CD4-positive, alpha-beta T cell treated with Interleukin-1 beta for 1 hour (primary cell): ENCODE results near the gene TAMM41.
A peak's percentile ranks its signal among the peaks of the same experiment; 100 is the strongest.
"Not testable (repeated sequence)": the region's sequence is repeated elsewhere in the genome, so short reads cannot be mapped to it uniquely, and the experiment has no call there.

Experiments used
- DNase-seq, 2 donors: peaks; one replicate each; pipeline ENCODE4 v3.0.0-alpha.2; 2020 to 2022

Gene TAMM41

DNA sequence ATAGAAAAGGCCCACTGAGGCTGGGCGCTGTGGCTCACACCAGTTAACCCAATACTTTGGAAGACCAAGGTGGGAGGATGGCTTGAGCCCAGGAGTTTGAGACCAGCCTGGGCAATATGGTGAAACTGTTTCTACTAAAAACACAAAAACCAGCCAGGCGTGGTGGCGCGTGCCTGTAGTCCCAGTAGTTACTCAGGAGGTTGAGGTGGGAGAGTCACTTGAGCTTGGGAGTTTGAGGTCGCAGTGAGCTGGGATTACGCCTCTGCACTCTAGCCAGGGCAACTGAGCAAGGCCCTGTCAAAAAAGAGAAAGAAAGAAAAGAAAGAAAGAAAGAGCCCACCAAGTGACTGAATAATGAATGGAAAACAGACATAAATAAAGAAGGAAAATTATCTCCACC lies 32.0 kb downstream of the TAMM41 start:
- DNase-seq, result no peak

DNA sequence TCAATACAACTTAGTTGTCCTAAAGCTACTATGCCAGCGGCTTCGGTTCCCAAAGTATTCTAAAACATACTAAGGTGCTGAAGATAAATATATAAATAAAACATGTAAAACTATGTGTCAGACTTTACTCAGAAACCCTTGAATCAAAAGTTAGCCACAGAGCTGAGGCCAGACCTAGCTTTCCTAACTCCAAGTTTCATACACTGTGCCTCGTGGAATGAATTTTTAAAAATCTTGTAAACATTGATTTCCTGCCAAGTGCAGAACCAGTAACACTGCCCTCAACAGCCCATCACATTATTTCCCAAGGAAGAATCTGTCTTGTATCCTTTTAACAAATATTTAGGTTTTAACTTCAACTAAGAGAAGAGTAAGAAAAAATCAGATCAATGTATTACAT lies 36.4 kb downstream of the TAMM41 start:
- no peak for DNase-seq

DNA sequence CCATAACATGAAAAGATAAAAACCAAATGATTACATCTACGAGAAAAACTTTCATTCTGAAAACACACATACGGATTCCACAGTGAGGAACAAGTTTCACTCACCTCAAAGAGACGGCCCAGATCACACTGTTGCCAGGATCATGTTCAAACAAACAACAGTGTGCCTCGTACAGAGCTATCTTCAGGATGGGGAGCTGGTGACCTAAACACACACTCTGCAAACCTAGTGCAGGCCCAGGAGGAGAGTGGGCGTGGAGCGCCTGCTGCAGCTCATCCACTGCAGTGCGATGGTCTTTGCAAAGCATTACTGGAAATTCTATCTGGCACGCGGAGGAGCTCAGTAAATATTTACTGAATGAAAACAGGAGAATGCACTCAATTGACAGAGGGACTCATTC lies 38.5 kb downstream of the TAMM41 start:
- no peak for DNase-seq

DNA sequence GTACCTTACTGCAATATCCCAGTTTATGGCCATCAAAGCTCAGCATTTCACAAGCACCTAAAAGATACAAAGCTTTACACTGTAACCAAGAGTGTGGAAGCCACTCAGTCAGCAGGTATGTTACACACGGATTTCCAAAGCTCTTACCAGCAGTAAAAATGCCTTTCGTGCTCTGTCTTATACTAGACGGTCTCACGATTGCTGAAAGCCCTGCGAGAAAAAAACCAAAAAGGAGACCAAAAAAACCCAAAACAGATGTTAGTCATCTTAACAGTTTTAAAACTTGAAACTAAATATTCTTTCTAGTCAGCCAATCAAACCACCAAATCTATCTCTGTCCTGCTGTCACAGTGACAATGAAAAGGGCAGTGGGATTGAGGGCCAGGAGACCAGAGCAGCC lies 39.0 kb downstream of the TAMM41 start:
- no peak for DNase-seq

DNA sequence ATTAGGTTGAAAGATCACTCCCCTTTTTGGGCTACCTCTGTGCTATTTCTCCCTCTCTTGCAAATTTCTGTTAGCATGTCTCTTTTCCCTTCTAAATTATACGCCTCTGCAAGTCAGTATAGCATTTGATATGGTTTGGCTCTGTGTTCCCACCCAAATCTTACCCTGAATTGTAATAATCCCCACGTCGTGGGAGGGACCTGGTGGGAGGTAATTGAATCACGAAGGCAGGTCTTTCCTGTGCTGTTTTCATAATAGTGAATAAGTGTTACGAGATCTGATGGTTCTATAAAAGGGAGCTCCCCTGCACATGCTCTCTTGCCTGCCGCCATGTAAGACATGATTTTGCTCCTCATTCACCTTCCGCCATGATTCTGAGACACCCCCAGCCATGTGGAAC lies 41.0 kb downstream of the TAMM41 start:
- DNase-seq, result no peak

DNA sequence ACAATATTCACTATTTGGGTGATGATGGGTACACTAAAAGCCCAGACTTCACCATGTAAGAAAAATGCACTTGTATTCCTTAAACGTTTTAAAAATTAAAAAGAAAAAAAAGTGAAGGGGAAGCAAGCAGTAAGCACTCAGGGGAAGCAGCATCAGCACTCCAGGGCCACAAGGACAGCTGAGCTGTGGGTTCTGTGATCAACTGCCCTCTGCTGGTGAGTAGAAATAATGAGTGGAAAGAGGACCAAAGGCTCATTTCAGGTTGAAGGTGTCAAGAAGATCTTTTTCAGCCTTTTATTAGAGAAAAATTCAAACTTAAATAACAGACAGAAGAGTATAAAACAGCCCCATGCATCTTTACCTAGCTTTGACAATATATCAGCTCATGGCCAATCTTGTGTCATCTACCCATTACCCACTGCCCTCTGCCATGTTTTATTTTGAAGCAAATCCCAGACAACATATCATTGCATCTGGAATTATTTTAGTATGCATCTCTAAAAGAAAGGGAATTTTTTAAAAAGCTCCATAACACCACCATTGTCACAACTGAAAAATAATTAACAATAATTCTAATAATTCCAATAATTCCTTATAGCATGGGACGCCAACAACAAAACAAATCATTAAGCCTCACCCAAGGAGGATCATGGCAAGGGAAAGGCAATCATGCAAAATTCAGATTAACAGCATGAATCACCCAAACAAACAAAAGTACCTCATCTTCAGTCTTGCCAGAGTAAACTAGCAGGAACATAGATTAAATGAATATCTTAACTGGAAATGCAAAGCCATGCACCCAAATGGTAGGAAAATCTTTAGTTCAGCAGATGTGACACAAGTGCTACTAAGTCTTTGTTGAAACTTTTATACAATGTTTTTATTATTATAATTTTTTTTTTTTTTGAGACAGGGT lies 42.5 kb downstream of the TAMM41 start:
- peak; percentile 39 to 64 for DNase-seq

DNA sequence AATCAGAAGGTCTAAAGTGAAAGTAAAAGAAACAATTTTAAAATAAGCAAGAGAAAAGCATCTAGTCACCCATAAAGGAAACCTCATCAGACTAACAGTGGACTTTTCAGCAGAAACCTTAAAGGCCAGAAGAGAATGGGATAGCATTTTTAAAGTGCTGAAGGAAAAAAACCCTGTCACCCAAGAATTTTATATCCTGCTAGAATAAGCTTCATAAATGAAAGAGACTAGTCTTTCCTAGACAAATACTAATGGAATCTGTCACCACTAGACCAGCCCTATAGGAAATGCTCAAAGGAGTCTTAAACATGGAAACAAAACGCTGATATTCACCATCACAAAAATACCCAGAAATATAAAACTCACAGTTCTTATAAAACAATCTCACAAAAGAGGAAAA lies 46.9 kb downstream of the TAMM41 start:
- no peak for DNase-seq

DNA sequence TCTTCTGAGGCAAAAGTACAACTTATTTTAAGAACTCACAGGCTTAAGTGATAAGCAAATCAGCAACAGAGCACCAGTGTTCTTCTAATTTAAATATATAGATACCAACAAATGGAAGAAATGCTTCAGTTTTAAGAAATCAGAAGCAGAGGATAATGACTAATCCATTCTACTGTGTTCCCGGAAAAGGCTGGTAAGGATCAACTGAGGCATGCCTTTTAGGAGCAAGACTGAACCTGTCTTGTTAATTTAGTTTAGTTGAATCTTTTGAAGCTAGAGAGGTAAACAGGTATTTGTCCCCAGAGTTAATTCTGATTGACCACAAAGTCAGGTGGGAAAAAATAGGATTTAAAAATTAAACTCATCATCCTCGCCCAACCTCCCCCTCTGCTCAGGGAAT lies 51.8 kb downstream of the TAMM41 start:
- DNase-seq, result no peak

DNA sequence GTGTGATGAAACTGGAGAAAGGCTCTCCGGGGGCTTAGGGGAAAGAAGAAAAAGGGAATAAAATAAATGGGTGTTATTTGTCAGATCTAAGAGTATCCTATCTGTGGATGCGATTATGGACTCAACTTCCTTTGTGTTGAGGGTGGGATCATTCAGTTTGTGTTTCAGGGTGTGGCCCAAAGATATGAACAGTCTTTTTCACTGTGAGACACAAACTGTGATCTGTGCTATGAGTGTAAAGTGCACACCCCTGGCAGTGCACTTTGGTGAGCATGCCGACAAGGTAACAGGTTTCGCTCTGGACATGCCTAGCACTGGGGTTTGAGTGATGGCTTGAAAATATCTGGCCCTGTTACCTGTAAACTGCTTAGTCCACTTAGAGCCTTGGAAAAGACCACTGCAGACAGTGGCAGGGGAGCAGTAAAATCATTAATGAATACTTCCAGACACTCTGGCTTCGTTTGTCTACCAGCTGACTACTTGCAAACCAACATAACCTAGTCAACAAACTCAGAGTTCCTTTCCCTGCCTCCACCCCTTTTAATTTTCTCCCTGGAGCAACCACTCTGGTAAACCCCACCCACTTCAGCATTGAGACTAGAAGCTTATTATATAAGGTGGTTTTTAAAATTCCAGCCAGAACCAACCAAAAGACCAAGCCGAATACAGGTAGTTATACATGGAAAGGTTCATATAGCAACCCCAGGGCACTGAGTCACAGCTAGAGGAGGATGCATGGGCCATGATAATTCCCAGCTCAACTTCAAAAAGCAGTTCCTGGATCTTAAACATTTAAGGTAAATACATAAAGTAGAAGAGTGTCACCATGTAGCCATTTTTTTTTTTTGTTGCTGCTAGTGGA lies 55.1 kb downstream of the TAMM41 start:
- no peak for DNase-seq

DNA sequence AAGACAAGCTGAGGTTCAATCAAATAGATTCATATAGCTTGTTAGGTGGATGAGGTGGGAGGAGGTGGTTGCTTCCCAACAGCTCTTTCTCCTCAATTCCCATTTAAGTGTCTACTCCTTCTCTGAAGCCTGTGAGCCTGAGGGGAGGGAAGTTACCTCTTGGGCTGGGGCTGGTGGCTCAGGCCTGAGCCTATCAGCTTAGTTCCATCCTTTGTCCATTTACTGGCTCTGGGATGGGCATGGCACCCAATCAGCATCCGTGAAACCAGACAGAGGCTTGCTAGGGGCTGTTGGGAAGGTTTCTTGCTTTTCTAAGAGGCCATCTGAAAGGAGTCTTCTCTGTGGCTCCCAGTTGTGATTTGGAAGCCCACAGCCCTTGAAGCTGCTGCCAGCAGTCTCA lies 57.3 kb downstream of the TAMM41 start:
- DNase-seq, result no peak

DNA sequence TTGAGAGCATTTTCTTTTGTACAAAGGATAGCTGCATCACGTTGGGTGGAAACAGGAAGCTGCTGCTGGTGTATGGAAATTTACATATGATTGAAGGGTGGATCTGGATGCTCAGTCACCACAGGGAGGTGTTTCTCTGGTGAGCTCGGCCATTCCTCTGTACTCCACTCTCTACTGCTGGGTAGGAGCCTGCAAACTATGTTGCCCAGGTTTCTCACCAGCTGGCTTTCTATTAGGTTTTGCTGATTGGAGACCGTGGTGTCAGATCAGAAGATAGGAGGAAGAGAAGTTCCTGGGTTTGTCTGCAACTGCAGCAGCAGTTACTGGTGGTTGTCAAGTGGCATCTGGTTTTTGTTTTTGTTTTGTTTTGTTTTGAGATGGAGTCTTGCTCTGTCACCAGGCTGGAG lies 61.7 kb downstream of the TAMM41 start:
- DNase-seq, result peak; percentile 9 to 35

DNA sequence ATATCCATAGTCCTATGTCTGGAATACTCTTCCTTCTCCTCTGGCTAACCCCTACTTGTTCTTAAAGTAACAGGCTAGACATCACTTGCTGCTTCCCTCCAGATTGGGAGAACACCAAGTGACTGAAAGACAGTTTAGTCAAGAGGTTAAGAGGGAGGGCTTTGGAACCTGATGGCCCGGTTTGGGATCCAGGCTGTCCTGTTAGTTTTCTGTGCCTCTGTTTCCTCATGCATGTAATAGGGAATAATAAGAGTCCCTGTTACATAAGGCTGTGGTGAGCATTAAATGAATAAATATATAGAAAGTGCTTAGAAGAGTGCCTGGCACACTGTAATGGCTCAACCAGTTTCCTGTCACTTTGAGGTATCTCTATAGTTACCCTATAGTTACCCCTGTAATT lies 66.3 kb downstream of the TAMM41 start:
- DNase-seq, result no peak

DNA sequence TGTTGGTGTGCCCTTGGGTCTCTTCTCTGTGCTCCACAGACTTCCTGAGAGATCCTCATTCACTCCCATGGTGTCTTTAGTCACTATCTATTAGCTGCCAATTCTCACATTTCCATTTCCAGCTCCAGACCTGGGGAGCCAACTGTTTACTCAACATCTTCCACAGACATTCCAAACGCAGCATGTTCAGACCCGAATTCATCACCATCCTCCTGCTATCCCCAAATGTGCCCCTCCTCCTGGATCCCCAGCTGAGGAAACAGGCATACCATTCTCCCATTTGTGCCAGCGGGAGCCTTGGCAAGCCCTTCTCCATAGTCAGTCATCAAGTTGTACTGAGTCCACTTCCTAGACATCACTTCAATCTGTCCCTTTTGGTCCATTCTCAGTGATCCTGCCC lies 67.1 kb downstream of the TAMM41 start:
- no peak for DNase-seq

DNA sequence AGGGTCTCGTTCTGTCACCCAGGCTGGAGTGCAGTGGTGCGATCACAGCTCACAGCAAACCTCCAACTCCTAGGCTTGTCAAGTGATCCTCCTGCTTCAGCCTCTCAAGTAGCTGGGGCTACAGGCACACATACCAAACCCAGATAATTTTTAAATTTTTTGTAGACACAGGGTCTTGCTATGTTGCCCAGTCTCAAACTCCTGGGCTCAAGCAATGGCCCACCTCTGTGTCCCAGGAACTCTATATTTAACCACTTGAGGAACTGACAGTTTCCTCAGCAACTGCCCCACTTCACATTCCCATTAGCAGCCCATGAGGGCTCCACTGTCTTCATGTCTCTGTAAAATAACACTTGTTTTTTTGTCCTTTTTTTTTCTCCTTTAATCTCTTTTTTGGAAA lies 68.4 kb downstream of the TAMM41 start:
- DNase-seq, result no peak

DNA sequence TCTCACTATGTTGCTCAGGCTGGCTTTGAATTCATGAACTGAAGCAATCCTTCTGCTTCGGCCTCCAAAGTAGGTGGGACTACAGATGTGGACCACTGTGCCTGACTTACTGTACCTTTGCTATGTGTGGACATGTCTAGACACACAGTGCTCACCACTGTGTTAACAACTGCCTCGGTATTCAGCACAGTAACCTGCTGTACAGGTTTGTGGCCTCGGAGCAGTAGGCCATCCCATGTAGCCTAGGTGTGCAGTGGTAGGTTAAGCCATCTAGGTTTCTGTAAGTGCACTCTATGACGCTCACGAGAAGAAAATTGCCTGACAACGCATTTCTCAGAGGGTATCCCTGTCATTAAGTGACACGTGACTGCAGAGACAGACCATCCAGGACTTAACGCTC lies 70.3 kb downstream of the TAMM41 start:
- no peak for DNase-seq

DNA sequence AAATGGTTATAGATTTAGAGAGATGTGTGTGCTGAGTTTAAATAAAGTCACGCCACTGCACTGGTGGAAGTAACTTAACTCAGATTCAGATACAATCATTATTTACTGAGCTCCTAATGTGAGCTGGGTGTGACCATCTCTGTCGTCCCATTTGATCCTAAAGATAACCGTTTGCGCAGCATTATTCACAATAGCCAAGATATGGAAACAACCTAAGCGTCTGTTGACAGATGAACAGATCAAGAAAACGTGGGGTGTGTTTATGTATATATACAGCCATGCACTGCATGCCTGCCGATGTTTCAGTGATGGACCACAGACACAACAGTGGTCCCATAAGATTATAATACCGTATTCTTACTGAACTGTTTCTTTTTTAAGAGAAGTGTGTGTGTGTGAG lies 71.2 kb downstream of the TAMM41 start:
- DNase-seq, result no peak

DNA sequence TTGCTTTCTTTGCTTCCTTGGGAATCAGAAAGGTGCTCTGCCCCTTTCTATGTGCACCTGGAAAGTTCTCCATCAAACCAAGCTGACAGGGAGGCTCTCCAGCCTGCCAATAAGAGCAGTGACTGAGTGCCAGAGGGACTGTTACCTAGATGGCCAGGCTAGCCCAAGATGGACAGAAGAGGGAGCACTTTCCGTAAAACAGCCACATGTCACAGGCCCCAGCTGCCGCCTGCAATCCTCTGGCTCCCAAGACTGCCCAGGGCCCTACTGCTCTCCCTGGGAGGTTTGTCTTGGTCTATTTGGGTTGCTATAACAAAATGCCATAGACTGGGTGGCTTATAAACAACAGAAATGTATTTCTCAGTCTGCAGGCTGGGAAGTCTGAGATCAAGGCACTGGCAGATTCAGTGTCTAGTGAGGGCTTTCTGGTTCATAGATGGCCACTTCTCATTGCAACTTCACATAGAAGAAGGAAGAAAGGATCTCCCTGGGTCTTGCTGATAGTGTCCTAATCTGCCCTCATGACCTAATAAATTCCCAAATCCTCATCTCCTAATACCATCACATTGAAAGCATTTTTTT lies 72.3 kb downstream of the TAMM41 start:
- DNase-seq, result no peak

DNA sequence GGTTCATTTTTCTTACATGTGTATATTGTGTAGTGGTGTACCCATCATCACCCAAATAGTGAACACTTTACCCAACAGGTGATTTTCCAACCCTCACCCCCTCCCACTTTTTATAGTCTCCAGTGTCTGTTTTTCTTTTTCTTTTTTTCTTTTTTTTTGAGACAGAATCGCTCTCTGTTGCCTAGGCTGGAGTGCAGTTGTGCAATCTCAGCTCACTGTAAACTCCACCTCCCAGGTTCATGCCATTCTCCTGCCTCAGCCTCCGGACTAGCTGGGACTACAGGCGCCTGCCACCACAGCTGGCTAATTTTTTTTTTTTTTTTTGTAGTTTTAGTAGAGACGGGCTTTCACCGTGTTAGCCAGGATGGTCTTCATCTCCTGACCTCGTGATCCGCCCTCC lies 74.8 kb downstream of the TAMM41 start:
- not testable (repeated sequence) for DNase-seq

DNA sequence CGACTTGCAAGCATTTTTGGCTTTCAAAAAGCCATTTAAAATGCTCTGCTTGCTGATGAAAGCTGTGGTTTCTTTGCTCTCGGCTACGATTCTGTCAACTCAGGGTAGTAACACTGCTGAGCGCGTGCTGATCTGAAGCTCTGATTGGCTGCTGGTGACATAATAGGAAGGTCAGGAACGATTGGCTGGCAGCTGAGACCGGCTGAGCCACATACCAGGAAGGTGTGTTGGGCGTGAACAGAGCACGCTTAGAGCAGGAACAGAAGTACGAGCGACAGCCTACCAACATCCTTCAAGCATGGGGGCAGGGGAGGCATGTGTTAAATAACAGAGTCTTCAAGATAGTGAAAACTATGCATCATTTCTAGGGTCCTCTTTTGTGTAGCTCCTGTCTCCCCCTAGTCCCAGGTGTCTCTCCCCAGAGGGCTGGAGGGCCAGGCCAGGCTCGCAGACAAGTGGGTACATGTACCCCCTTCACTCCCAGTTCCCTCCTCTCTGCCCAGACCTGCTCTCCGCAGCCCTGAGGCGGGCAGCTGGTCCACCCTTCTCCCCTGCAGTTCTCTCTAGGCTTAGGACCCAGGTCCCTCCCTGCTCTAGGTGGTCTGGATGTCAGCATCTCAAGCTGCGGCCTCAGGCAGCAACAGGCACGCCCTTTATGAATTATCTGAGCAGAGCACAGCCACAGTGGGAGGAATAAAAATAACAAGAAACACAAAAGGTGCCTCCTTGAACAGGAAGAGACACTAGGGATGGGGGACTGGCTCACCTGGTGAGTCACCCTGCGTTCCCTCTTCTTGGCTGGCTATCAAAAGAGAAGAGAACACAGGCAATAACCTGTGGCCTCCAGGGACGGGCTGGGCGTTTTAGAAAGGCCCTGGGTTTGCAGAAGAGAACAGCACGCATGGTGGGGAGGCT lies 76.0 kb downstream of the TAMM41 start:
- DNase-seq, result peak; percentile 87 to 89

DNA sequence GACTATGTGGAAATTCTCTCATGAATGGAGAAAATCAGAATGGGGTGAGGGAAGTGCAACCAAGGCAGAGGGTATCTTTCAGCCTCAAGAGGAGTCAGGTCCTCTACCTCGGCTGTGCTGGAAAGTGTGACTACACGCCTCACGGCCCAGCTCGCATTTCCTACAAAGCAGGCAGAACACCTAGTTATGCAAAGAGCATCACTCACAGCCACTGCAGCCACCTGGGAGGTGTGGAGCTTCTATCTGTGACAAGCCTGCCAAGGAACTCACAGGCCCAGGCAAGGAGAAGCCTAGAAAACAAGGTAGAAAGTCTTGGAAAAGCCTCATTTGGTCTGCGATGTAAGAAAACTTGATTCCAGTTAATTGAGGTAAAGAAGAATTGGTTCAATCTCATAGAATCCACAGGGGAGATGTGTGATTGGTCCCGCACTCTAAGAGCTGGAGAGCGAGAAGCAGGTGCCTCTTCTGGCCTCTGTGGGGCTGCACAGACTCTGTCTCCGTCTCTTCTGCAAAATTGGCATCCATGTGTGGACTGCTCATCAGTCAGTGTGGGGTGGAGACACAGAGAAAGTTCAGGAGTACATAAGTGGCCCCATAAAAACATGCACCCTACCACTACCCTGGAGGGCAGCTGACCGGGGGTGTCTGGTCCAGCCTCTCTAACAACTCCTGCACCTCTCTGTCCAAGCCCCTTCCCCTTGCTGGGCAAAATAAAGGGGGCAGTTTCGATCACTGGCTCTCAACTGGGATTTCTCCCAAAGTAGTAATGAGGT lies 76.8 kb downstream of the TAMM41 start:
- DNase-seq, result no peak

DNA sequence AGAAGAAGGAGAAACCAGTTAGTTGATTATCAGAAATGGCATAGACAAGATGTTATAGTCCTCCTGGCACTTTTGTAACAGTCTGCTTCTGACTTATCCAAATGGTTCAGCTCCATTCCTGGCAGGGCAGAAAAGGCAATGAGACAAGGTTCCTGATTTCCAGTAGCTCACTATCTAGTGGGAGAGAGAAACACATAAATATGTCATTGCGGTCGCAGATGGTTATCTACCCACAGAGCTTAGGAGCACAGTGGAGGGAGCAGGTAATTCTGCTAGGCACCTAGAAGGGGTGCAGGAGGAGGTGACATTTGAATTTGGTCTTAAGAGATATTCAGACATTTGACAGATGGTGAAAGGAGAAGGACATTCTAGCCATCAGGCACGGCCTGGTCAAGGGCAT lies 78.1 kb downstream of the TAMM41 start:
- no peak for DNase-seq

DNA sequence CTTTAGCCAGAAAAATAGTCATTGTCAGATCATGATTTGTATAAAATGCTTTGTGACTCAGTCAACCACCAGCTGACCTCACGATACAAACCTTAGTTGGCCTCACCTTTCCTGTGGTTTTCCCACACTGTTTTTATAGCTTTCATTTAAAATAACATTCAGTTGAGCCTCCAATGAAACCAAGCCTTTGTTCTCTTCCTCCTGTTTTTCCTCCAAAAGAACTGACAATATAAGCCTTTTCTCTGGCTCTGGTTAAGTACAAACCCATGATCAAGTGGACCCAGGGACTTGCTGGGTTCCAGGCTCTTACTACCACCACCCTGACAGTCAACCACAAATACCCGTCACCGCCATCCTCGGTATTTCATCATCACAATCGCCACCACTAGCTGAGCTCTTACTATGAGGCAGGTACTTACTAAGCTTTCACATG lies 81.7 kb downstream of the TAMM41 start:
- no peak for DNase-seq
